Upper lobe of right lung (tissue), 1 donor: Measurements from ENCODE around the gene OSBPL3. TPM values are rescaled to one million over a fixed set of nuclear protein-coding genes. Genes with fewer than 3 reads are reported as not detected.

ENCODE experiments used
- ATAC-seq: fragments of 200-7000 bp; cut with Tn5 transposase; one replicate; pipeline ENCODE4 v1.9.1; 2020; ENCODE audit warnings: mild to moderate bottlenecking, moderate library complexity
- DNase-seq: peaks from one replicate; pipeline ENCODE4 v3.0.0-alpha.2; 2020
- H3K27ac ChIP-seq: fragments of 200-600 bp; one replicate; pipeline ENCODE4 v1.8.0; 2022
- H3K27me3 ChIP-seq: fragments of 200-600 bp; one replicate; pipeline ENCODE4 v1.8.0; 2022; ENCODE audit warnings: mild to moderate bottlenecking
- H3K36me3 ChIP-seq: fragments of 200-600 bp; one replicate; pipeline ENCODE4 v1.8.0; 2022
- H3K4me1 ChIP-seq: fragments of 200-600 bp; one replicate; pipeline ENCODE4 v1.8.0; 2022
- H3K4me3 ChIP-seq: fragments of 200-600 bp; one replicate; pipeline ENCODE4 v1.8.0; 2022; ENCODE audit warnings: mild to moderate bottlenecking
- H3K9me3 ChIP-seq: fragments of 200-600 bp; one replicate; pipeline ENCODE4 v1.8.0; 2022
- intact Hi-C: fragments of 100-400 bp; cut with DNase I; formaldehyde crosslinking; loops from one replicate; pipeline ENCODE4 v1.11.0; 2022
- total RNA-seq: library from RNA; stranded (reverse); fragmentation: NEBNext Ultra II Directional; extraction: Animal tissue kit (Norgen Biotek cat#: 25700); gene quantifications from one replicate; pipeline ENCODE4 v1.2.1, GENCODE V29; 2021
- TF ChIP-seq, protein P1 (sequence below): fragments of 200-600 bp; IDR thresholded peaks from one replicate; pipeline ENCODE4 v1.8.0; 2022; ENCODE audit warnings: antibody characterized with exemption
- donor health status: DM: no; HTN: yes; CAD: no; lungs with severe emphysema.

Gene OSBPL3
- total RNA-seq, 1 donor from 2014 or later, result 23.7 TPM

DNA sequence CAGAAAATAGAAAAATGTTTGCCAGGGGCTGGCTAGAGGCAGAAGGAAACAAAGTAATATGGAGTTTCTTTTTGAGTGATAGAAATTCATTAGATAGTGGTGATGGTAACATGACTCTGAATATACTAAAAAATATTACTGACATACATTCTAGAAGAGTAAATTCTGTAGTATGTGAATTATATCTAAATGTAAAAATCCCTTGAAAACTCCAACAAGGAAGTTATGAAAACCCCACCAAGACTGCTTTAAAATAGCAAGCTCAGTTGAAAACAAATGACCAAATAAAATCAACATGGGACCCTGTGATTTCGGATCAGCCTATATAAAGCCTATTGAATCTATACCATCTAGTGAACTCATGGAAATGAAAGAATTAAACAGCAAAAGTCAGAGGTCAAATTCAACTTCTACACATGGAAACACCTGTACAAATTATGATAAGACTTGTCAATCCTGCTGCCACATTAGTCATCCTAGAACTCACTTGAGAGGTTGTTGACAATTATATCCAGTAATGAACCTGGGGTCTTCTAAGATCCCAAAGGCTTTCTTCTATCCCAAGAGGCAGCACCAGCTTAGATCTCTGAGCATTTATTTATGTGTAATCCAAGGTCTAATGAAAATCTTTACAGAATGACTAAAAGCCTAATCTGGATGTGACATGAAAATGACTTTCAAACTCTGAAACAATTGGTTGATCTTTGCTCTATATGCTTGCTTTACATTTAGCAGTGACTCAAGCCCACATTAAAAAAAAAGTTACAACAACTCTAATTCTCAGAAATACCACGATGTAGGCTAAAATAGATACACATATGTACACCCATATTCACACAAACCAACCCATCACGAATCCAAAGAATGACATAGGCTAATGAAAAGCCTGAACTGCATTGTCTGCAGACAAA is 59.3 kb downstream of the OSBPL3 start:
- TF ChIP-seq, protein P1, sequence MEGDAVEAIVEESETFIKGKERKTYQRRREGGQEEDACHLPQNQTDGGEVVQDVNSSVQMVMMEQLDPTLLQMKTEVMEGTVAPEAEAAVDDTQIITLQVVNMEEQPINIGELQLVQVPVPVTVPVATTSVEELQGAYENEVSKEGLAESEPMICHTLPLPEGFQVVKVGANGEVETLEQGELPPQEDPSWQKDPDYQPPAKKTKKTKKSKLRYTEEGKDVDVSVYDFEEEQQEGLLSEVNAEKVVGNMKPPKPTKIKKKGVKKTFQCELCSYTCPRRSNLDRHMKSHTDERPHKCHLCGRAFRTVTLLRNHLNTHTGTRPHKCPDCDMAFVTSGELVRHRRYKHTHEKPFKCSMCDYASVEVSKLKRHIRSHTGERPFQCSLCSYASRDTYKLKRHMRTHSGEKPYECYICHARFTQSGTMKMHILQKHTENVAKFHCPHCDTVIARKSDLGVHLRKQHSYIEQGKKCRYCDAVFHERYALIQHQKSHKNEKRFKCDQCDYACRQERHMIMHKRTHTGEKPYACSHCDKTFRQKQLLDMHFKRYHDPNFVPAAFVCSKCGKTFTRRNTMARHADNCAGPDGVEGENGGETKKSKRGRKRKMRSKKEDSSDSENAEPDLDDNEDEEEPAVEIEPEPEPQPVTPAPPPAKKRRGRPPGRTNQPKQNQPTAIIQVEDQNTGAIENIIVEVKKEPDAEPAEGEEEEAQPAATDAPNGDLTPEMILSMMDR, result no peak
- Histone ChIP-seq H3K4me1 (peaks cover 18% of the 10 kb centered on the region), H3K9me3 (no peaks in the 10 kb centered on the region), H3K4me3 (no peak overlapping the region), H3K27me3 (no peaks in the 10 kb centered on the region), H3K27ac (no peak overlapping the region), H3K36me3 (no peaks in the 10 kb centered on the region)
- DNase-seq (no peak), ATAC-seq (no peak)
- intact Hi-C loops, result no loop called here

DNA sequence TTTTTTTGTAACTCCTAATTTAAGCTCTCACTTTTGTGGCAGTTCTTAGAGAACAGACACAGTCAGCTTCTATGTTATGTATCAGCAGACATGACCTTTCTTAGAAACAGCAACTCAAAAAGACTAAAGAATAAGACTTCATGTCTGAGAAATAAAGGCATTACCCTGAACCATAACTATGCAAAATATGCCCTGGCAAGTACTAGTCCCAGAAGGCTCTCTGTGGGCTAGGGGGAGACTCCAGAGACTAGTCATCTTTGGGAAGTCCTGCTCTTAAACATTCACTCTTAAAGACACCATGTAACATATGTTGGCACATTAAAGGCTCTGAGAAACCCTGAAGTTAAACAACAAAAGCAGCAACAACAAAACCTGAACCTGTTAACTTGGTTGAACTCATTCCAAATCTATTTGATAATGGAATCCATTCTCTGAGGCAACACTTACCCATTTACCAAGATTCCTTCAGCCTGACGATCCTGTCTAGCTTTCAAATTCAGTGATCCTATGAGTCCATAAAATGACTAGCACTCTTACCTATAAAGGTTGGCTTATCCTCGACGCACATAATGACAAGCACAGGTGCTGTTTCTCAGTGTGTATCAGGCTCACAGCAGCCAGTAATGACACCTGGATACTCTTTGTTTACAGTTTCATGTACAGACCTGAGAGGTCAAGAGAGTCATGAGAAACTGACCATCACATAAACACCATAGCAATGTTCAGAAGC is 62.3 kb downstream of the OSBPL3 start:
- H3K4me1 ChIP-seq, result peaks cover 15% of the 10 kb centered on the region
- H3K27me3 ChIP-seq, result no peaks in the 10 kb centered on the region
- intact Hi-C loops, result no loop called here
- H3K4me3 ChIP-seq, result no peak overlapping the region
- H3K27ac ChIP-seq, result no peak overlapping the region
- TF ChIP-seq, protein P1, result no peak
- ATAC-seq, result no peak
- no peaks in the 10 kb centered on the region for H3K36me3 ChIP-seq
- DNase-seq, result no peak
- H3K9me3 ChIP-seq, result no peaks in the 10 kb centered on the region

DNA sequence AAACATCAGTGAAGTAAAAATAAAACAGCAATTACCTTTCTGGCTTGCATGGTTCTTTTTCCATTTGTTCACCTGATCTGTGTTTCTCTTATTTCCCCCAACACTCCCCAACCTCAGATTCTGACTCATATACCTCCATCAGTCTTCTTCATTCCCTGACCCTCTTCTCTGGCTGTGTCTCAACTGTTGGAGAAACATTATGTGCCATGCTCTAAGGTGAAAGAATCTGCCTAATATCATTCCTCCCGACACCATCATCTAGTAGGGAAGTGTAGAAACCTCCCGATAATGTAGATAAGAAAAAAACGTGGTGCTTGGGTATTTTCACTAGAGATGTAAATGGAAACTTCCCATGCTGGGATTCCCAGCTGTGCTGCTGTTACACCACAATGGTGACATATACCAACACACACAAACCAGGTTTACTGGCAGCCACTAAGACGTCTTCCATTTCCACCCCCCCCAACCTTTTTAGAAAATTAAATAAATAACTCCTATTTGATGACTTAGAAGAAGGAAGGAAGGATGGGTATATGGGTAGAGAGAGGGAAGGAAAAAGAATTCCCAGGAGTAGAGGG is 63.4 kb downstream of the OSBPL3 start:
- intact Hi-C loops, result no loop called here

DNA sequence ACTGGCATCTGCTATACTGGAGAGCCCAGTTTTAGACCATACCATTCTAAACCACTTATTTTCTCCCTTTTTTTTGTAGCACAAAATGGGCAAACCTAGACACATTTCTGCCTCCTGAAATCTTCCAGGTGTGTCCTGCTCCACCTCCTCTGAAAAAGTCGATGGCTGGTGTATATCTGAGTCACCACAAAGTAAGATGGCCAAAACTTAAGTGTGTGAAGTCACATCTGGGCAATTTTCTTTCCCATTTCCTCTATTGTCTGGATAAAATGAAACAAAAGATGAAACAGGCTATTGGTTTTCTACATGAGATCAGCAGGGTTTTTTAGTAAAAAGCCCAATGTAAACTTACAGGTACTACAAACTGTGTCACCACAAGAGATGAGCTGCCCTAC is 65.5 kb downstream of the OSBPL3 start:
- no peak overlapping the region for H3K4me3 ChIP-seq
- DNase-seq, result no peak
- intact Hi-C loops, result no loop called here
- no peak for ATAC-seq
- H3K9me3 ChIP-seq, result no peaks in the 10 kb centered on the region
- H3K4me1 ChIP-seq, result no peaks in the 10 kb centered on the region
- H3K27ac ChIP-seq, result no peak overlapping the region
- no peaks in the 10 kb centered on the region for H3K36me3 ChIP-seq
- no peaks in the 10 kb centered on the region for H3K27me3 ChIP-seq
- TF ChIP-seq, protein P1, result no peak

More for the DNA sequence above, 63.4 kb downstream of the OSBPL3 start:
- Histone ChIP-seq H3K9me3 (no peaks in the 10 kb centered on the region), H3K27ac (no peak overlapping the region), H3K27me3 (no peaks in the 10 kb centered on the region), H3K4me3 (no peak overlapping the region), H3K4me1 (peaks cover 11% of the 10 kb centered on the region), H3K36me3 (no peaks in the 10 kb centered on the region)
- TF ChIP-seq, protein P1, result no peak
- DNase-seq, result no peak
- ATAC-seq, result no peak

DNA sequence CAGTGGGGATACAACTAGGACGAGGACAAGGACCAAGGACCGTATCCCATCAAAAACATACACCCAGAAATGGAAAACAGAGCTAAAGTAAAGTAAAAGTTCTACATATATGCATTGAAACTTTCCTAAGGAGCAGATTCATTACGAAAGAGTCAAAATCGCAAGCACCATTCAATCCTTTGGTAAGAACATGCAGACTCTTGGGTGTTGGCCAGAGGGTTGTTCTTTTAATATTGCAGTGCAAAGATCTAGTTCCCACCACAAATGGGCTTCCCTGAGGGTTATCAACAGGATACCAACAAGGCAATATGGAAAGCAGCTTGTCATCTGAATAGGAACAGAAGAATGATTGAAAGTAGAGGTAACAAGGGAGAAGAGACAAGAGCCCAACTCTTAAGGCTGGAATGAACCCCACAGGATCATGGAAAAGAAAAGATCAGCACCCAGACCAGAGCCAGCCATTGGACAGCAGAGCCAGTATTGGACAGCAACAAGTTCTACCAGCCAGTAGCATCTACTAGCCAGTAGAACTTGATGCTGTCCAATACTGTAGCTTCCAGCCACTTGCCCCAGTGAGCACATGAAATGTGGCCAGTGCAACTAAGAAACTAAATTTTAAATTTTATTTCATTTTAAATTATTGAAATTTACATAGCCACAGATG is 66.0 kb downstream of the OSBPL3 start:
- Histone ChIP-seq H3K36me3 (no peaks in the 10 kb centered on the region), H3K27me3 (no peaks in the 10 kb centered on the region), H3K4me1 (no peaks in the 10 kb centered on the region), H3K9me3 (no peaks in the 10 kb centered on the region), H3K4me3 (no peak overlapping the region), H3K27ac (no peak overlapping the region)
- ATAC-seq (no peak), DNase-seq (no peak)
- TF ChIP-seq, protein P1, result no peak
- intact Hi-C loops, result no loop called here
